ENCODE data around the gene PRM1. TPM values are rescaled to one million over a fixed set of nuclear protein-coding genes. Genes with fewer than 3 reads are reported as not detected.
A peak's percentile ranks its signal among the peaks of the same experiment; 100 is the strongest.

PRM1 gene
- total RNA-seq, 1 experiment from 2014 or later = not detected

DNA sequence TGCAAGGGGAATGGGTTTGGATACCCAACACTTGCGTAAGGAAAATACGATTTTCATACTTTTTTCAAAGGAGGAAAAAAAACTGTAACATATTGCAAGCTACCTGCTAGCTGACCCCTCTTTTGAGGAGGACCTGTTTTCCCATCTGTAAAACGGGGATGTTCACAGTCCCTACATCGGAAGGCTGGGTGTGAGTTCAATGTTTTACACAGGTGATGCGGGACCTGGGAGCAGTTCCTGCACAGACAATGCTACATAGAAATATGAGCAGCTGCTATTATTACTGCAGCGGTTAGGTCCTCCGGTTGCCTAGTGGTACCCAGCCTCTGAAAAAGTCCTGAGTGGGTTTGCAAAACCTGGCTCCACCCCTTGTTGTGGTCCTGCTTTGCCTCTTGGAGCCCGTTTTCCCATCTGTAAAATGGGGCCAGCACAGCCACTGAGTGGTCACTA lies 28.6 kb downstream of the PRM1 start:
- Histone ChIP-seq H3K79me2 (ENCODE audit: low read length) (no peaks in the 10 kb centered on the region), H3K9me3 (ENCODE audit: low read length) (no peaks in the 10 kb centered on the region), H3K27me3 (ENCODE audit: low read length) (no peaks in the 10 kb centered on the region), H3K36me3 (ENCODE audit: insufficient read depth, low read length) (no peaks in the 10 kb centered on the region), H3K9ac (ENCODE audit: low read length) (no peak overlapping the region), H4K20me1 (ENCODE audit: insufficient read depth, low read depth, low read length) (peaks cover 8% of the 10 kb centered on the region; the same call in 1 of the 2 replicates), H3K9me2 (replicated peaks; ENCODE audit: insufficient read depth, low read length) (no peaks in the 10 kb centered on the region), H3K4me2 (ENCODE audit: low read depth, low read length, poor library complexity, severe bottlenecking) (peak overlapping the region; percentile 1), H3K4me3 (ENCODE audit: low read length) (no peak overlapping the region), H3K4me1 (ENCODE audit: low read length) (peaks cover 75% of the 10 kb centered on the region), H3K27ac (ENCODE audit: low read length) (no peak overlapping the region), H2AFZ (ENCODE audit: low read length) (no peak overlapping the region)
- no peak for DNase-seq

DNA sequence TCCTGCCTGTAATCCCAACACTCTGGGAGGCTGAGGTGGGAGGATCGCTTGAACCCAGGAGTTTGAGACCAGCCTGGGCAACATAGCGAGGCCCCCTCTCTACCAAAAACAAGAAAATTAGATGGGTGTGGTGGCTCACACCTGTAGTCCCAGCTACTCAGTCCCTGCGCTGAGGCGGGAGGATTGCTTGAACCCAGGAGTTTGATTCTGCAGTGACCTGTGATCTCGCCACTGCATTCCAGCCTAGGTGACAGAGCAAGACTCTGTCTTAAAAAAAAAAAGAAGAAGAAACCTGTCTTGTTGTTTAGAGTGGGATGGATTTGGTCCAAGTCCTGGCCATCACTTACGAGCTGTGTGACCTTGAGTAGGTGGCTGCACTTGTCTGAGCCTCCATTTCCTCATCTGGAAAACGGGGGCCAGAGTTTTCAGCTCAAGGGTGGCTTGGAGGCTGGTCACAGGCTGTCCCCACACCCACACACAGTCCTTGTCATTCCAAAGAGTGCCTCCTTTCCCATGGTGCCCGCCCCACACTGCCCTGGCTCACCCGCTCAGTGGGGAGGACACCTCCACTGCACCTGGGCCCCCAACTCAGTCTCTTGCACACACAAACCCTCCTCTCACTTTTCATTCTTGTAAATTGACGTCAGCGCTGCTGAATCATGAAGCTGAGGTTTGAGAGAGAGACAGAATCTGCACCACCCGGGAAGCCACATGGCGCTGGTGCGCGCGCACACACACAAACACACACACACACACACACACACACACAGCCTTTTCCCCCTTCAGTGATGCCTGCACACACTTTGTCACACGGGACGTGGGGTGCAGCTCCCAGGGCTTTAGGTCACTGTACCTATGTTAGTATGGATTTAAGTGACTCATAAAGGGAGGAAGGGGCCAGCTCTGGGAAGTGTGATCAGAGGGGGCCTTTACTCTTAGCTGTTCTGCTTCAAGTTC lies 29.3 kb downstream of the PRM1 start:
- DNase-seq = peak; percentile 60

DNA sequence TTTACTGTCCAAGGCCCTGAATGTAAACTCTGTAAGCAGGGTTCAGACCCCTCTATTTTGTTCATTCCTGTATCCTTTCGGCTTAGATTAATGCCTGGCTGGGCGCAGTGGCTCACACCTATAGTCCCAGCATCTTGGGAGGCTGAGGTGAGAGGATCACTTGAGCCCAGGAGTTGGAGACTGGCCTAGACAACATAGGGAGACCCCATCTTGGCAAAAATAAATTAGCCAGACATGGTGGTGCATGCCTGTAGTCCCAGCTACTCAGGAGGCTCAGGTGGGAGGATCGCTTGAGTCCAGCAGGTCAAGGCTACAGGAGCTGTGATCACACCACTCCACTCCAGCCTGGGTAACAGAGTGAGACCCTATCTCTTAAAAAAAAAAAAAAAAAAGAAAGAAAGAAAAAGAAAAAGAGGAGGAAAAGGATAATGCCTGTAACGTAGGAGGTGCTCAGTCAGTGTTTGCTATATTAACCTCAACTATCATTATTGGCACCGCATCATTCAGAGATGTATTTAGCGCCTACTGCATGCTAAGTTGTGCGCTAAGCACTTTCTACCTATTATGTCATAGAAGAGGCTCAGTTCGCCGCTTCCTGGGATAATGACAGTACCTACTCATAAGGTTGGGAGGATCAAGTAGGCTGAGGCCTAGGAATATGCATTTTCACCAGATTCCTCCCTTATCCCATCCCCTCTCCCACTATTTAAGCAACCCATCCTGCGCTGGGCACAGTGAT lies 30.2 kb downstream of the PRM1 start:
- no peaks in the 10 kb centered on the region for H3K36me3 ChIP-seq (ENCODE audit: insufficient read depth, low read length)
- H3K4me1 ChIP-seq (ENCODE audit: low read length) = peaks cover 64% of the 10 kb centered on the region
- no peaks in the 10 kb centered on the region for H3K27me3 ChIP-seq (ENCODE audit: low read length)
- H4K20me1 ChIP-seq (ENCODE audit: insufficient read depth, low read depth, low read length) = peaks cover 8% of the 10 kb centered on the region; the same call in 1 of the 2 replicates
- no peaks in the 10 kb centered on the region for H3K79me2 ChIP-seq (ENCODE audit: low read length)
- no peak overlapping the region for H3K4me3 ChIP-seq (ENCODE audit: low read length)
- H3K9me2 ChIP-seq (replicated peaks; ENCODE audit: insufficient read depth, low read length) = no peaks in the 10 kb centered on the region
- H3K27ac ChIP-seq (ENCODE audit: low read length) = no peak overlapping the region
- H3K9me3 ChIP-seq (ENCODE audit: low read length) = no peaks in the 10 kb centered on the region
- H2AFZ ChIP-seq (ENCODE audit: low read length) = no peak overlapping the region
- H3K9ac ChIP-seq (ENCODE audit: low read length) = no peak overlapping the region
- DNase-seq = no peak
- no peak overlapping the region for H3K4me2 ChIP-seq (ENCODE audit: low read depth, low read length, poor library complexity, severe bottlenecking)

More for the DNA sequence above, 29.3 kb downstream of the PRM1 start:
- Histone ChIP-seq H3K36me3 (ENCODE audit: insufficient read depth, low read length) (no peaks in the 10 kb centered on the region), H3K79me2 (ENCODE audit: low read length) (no peaks in the 10 kb centered on the region), H3K4me2 (ENCODE audit: low read depth, low read length, poor library complexity, severe bottlenecking) (peak overlapping the region; percentile 1), H3K9ac (ENCODE audit: low read length) (no peak overlapping the region), H3K9me2 (replicated peaks; ENCODE audit: insufficient read depth, low read length) (no peaks in the 10 kb centered on the region), H3K9me3 (ENCODE audit: low read length) (no peaks in the 10 kb centered on the region), H3K27ac (ENCODE audit: low read length) (no peak overlapping the region), H3K4me1 (ENCODE audit: low read length) (peaks cover 69% of the 10 kb centered on the region), H2AFZ (ENCODE audit: low read length) (no peak overlapping the region), H3K4me3 (ENCODE audit: low read length) (no peak overlapping the region), H4K20me1 (ENCODE audit: insufficient read depth, low read depth, low read length) (peaks cover 8% of the 10 kb centered on the region; the same call in 1 of the 2 replicates), H3K27me3 (ENCODE audit: low read length) (no peaks in the 10 kb centered on the region)

DNA sequence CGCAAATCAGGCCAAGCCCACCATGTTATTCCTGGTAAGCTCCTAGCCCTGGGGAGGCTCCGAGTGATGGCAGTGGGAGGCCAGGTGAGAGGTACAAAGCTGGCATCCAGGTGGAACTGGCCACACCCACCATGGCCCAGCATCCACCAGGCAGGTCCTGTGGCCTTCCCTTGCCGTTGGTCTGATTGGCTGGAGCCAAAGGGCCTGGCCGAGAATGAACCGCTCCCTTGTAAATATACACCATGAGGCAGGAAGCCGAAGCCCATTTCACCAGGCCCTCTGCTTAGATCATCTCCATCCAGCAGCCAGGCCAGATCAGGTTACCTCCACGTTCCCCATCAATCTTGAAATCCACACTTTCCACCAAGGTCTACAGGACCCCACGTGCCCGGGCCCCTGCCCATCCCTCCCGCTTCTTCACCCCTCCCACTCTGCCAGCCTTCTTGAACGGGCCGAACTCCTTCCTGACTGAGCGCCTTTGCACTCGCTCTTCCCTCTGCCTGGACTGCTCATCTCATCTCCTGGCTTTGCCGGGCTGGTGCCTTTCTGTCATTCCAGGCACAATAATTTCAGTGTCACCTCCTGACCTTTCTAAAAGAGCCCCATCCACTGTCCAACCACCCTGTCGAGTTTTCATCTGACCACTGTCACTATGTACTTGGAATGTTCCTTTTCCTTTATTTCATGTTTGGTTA lies 30.9 kb downstream of the PRM1 start:
- H3K9me3 ChIP-seq (ENCODE audit: low read length) = no peaks in the 10 kb centered on the region
- no peak overlapping the region for H2AFZ ChIP-seq (ENCODE audit: low read length)
- H4K20me1 ChIP-seq (ENCODE audit: insufficient read depth, low read depth, low read length) = peaks cover 8% of the 10 kb centered on the region; the same call in 1 of the 2 replicates
- H3K9me2 ChIP-seq (replicated peaks; ENCODE audit: insufficient read depth, low read length) = no peaks in the 10 kb centered on the region
- no peaks in the 10 kb centered on the region for H3K36me3 ChIP-seq (ENCODE audit: insufficient read depth, low read length)
- no peaks in the 10 kb centered on the region for H3K27me3 ChIP-seq (ENCODE audit: low read length)
- H3K27ac ChIP-seq (ENCODE audit: low read length) = no peak overlapping the region
- H3K4me1 ChIP-seq (ENCODE audit: low read length) = peaks cover 60% of the 10 kb centered on the region
- peak; percentile 45 for DNase-seq
- H3K79me2 ChIP-seq (ENCODE audit: low read length) = no peaks in the 10 kb centered on the region
- no peak overlapping the region for H3K4me2 ChIP-seq (ENCODE audit: low read depth, low read length, poor library complexity, severe bottlenecking)
- no peak overlapping the region for H3K9ac ChIP-seq (ENCODE audit: low read length)
- no peak overlapping the region for H3K4me3 ChIP-seq (ENCODE audit: low read length)

DNA sequence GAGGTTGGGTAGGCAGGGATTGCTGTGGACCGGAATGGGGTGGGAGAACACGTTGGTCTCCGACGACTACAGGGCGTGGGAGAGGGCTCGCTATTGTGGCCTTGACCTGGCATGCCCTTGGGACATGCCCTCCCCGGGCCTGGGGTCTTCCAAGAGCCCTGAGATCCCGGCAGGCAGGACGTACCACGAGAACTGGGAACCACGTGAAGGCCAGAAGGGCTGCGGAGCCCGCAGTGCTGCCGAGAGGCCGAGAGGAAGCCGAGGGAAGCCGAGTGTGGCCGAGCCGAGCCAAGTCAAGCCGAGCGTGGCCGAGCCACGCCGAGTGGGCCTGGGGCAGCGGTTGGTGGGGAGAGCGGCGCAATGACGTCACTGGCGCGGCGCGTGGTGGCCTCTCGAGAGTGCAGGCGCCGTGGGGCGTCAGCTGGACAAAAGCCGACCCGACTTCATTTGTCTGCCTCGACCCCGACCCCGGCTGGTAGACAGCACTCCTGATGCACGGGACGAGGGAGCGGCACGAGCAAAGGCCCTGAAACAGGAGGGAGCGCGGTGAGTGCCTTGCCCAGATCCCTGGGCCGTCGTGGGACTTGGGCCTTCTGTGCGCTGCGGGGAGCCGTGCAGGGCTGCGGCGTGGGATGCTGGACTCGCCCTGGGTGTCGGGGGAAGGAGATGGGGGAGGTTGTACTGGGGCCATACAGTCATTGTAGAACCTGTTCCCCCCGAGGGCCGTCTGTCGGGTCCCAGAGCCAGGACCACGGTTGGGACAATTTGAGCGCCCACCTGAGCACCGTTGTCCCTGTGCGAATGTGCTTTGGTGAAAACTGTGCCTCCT lies 31.7 kb downstream of the PRM1 start:
- Histone ChIP-seq H3K9ac (ENCODE audit: low read length) (no peak overlapping the region), H3K9me2 (replicated peaks; ENCODE audit: insufficient read depth, low read length) (no peaks in the 10 kb centered on the region), H3K4me1 (ENCODE audit: low read length) (peaks cover 52% of the 10 kb centered on the region), H3K79me2 (ENCODE audit: low read length) (no peaks in the 10 kb centered on the region), H3K27ac (ENCODE audit: low read length) (no peak overlapping the region), H3K4me3 (ENCODE audit: low read length) (no peak overlapping the region), H3K27me3 (ENCODE audit: low read length) (no peaks in the 10 kb centered on the region), H2AFZ (ENCODE audit: low read length) (no peak overlapping the region), H3K4me2 (ENCODE audit: low read depth, low read length, poor library complexity, severe bottlenecking) (peak overlapping the region; percentile 42), H3K9me3 (ENCODE audit: low read length) (no peaks in the 10 kb centered on the region), H4K20me1 (ENCODE audit: insufficient read depth, low read depth, low read length) (peaks cover 8% of the 10 kb centered on the region; the same call in 1 of the 2 replicates), H3K36me3 (ENCODE audit: insufficient read depth, low read length) (no peaks in the 10 kb centered on the region)
- DNase-seq = no peak

DNA sequence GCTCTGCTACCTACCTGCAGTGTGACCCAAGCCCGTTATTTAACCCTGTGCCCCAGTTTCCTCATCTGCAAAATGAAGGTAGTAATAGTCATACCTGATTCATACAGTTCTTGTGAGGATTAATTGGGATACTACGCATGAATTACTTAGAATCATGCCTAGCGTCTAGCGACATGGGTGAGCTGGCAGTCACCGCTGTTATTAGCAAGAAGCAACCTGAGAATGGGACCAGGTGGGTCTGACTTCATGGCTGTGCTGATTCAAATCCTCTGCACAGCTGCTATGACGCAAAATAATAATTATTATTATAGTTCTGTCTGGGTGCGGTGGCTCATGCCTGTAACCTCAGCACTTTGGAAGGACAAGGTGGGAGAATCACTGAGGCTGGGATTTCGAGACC lies 33.0 kb downstream of the PRM1 start:
- H3K27ac ChIP-seq (ENCODE audit: low read length) = peak overlapping the region; percentile 76

DNA sequence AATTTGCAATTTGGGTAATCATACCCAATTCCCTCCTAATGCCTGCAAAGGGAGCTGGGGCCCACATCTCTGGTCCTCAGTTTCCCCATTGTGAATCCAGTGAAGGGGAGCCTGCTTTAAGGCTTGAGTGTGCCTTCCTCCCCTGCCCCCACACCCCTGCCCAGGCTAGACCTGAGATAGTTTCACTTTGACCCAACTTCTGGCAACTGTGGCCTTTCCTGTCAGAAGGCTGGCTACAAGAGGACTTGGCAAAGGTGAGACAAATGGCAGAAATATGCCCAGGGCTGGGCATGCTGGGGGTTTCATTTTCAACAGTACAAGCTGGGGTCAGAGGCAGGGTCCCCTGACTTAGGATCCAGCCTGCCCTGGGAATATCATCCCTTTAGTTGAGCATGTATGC lies 35.1 kb downstream of the PRM1 start:
- Histone ChIP-seq H3K9ac (ENCODE audit: low read length) (no peak overlapping the region), H3K27me3 (ENCODE audit: low read length) (no peaks in the 10 kb centered on the region), H3K79me2 (ENCODE audit: low read length) (no peaks in the 10 kb centered on the region), H3K9me2 (replicated peaks; ENCODE audit: insufficient read depth, low read length) (no peaks in the 10 kb centered on the region), H3K4me3 (ENCODE audit: low read length) (no peak overlapping the region), H3K4me1 (ENCODE audit: low read length) (peaks cover 26% of the 10 kb centered on the region), H3K27ac (ENCODE audit: low read length) (no peak overlapping the region), H2AFZ (ENCODE audit: low read length) (no peak overlapping the region), H3K4me2 (ENCODE audit: low read depth, low read length, poor library complexity, severe bottlenecking) (no peak overlapping the region), H3K36me3 (ENCODE audit: insufficient read depth, low read length) (no peaks in the 10 kb centered on the region), H3K9me3 (ENCODE audit: low read length) (no peaks in the 10 kb centered on the region), H4K20me1 (ENCODE audit: insufficient read depth, low read depth, low read length) (no peaks in the 10 kb centered on the region)
- no peak for DNase-seq

More for the DNA sequence above, 33.0 kb downstream of the PRM1 start:
- no peaks in the 10 kb centered on the region for H3K9me2 ChIP-seq (replicated peaks; ENCODE audit: insufficient read depth, low read length)
- H3K9ac ChIP-seq (ENCODE audit: low read length) = no peak overlapping the region
- peak overlapping the region; percentile 22; the same call in 1 of the 2 replicates for H3K4me3 ChIP-seq (ENCODE audit: low read length)
- H3K27me3 ChIP-seq (ENCODE audit: low read length) = no peaks in the 10 kb centered on the region
- peak overlapping the region; percentile 42 for H3K4me2 ChIP-seq (ENCODE audit: low read depth, low read length, poor library complexity, severe bottlenecking)
- no peaks in the 10 kb centered on the region for H3K79me2 ChIP-seq (ENCODE audit: low read length)
- H3K4me1 ChIP-seq (ENCODE audit: low read length) = peaks cover 39% of the 10 kb centered on the region
- H3K9me3 ChIP-seq (ENCODE audit: low read length) = no peaks in the 10 kb centered on the region
- H2AFZ ChIP-seq (ENCODE audit: low read length) = no peak overlapping the region
- H4K20me1 ChIP-seq (ENCODE audit: insufficient read depth, low read depth, low read length) = peaks cover under 1% of the 10 kb centered on the region; the same call in 1 of the 2 replicates
- peak; percentile 83 for DNase-seq
- no peaks in the 10 kb centered on the region for H3K36me3 ChIP-seq (ENCODE audit: insufficient read depth, low read length)
